Endothelial cell of umbilical vein (primary cell): ENCODE measurements around the gene KRT15.

Experiments
- POLR2A ChIP-seq: IDR thresholded peaks from 2 replicates; pipeline ENCODE4 v1.6.1; 2012; ENCODE audit warnings: low read depth, mild to moderate bottlenecking, control low read depth, low read length
- POLR2AphosphoS5 ChIP-seq: IDR thresholded peaks from 2 replicates; pipeline ENCODE4 v1.6.1; 2012; ENCODE audit warnings: low read depth, mild to moderate bottlenecking, control low read depth, low read length, moderate library complexity; ENCODE audit not compliant: insufficient read depth

DNA sequence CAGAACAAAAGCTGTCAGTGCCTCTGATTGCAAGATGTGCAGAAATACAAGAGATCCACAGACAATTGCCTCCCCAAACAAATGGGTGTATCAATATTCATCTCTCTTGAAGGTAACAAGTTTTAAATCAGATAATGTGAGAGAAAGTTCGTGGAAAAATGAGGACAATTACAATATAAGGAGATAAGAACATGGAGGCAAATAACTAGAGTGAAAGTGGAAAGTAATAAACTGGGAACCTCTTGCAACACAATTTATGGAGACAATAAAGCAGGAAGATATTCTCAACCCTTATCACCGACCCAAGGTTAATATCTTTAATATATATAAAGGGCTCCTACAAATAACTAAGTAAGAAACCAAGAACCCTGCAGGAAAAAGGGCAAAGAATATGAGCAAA lies 23.7 kb upstream of the KRT15 start:
- TF ChIP-seq POLR2A: no peak
- no peak for TF ChIP-seq POLR2AphosphoS5
